GM19438 (cell line): ENCODE results near the gene CCPG1.

Source experiments
- ATAC-seq: cut with Tn5 transposase; IDR thresholded peaks from one replicate; pipeline ENCODE4 v1.9.1; 2021; ENCODE audit warnings: low read depth; ENCODE audit not compliant: unreplicated experiment

The CCPG1 gene

DNA sequence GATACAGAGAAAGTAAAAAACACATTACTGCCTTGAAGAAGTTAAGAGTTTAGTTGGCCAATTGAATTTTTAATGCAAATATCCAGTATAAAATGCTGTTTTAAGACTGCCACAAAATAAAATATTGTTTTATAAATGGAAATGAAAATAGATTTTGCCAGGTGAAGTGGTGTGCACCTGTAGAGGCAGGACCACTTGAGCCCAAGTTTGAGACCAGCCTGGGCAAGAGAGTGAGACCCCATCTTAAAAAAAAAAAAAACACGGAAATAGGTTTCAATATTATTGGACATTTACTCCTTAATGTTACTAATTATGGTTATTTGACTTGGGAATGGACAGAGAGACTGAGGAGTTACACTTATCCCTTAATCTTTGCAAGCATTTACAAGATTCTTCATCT, 87.2 kb downstream of the CCPG1 start:
- ATAC-seq = no peak

DNA sequence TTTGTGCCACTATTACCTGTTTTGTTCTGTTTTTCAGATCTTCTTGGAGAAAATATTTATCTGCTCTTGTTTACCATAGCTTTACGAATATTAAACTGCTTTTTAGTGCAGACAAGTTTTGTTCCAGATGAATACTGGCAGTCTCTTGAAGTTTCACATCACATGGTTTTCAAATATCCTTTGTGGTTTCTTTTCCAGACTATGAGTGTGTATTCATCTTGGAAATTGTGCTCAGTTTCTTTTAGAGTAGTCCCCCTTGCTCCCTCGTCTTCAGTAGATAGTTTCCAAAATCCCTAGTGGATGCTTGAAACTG, 88.0 kb downstream of the CCPG1 start:
- ATAC-seq = no peak

DNA sequence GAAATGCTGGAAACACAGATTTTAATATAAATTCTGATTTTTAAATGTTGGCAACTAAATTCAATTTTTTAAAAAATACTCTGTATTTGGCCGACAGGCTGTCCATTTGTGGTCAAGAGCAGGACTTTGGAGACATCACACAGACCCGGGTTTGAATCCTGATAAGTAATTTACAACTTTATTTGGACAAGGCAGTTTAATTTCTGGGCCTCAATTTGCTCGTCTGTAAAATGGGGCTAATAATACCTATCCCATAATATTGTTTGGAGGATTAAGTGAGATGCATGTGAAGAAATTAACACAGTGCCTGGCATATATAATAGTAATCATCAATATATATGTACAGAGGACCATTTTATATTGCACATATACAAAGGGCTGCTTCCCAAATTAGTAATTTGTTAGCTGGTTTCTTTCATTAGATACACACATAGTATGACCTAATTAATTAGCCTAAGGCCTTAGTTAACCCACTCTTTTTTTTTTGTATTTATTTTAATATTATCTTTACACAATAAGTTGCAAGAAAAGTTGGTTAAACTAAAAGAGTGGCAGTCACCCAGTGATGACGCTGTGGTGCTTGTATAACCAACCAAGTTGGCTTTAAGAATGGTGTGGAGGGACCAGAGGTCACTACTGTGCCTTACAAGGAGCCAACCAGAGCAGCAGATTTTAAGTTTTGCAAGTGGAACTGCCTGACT, 88.5 kb downstream of the CCPG1 start:
- no peak for ATAC-seq

DNA sequence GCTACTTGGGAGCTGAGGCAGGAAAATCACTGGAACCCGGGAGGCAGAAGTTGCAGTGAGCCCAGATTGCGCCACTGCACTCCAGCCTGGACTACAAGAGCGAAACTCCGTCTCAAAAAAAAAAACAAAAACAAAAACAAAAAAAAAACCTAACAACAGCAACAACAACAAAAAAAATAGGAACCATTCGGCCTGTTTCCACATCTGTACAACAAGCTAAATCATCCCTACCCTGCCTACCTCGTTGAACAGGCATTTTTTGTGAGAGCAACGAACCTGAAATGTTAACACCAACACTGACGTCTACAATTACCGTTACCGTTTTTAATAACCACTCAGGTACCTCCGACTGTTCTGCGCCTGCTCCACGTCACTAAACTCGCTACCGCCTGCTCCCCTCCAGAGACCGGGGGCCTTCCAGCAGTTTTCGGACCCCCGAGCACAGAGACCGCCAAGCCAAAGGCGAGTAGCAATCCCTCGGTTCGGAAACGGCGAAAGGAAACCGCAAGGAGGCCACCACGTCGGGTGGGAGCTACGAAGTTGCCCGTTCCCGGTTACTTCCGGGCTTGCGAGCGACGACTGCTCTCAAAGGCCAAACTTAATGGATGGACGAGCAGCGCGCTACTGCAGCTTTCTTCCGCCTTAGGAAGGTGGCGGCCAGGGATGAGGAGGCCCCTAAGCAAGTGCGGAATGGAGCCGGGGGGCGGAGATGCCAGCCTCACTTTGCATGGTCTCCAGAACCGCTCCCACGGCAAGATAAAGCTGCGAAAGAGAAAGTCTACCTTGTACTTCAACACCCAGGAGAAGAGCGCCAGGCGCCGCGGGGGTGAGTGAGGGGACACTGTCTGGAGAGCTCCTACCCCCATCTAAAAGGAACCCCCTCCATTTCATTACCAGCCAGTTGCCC, 89.3 kb downstream of the CCPG1 start, which contains the start of the genes PIGB and PIGBOS1:
TSS of gene PIGB (plus strand) at position 635 of the 907 bp plus-strand sequence. CDS start at position 664, 29 bp downstream.
TSS of gene PIGBOS1 (minus strand) at position 536 of the 907 bp plus-strand sequence. CDS start 1,331 bp downstream, outside the sequence.
- peak; percentile 93 for ATAC-seq
